HG03521 (cell line): ENCODE results near the gene RIMS1.
A peak's percentile ranks its signal among the peaks of the same experiment; 100 is the strongest.

ENCODE experiments used
- ATAC-seq: cut with Tn5 transposase; IDR thresholded peaks from one replicate; pipeline ENCODE4 v1.9.1; 2021; ENCODE audit warnings: mild to moderate bottlenecking, moderate library complexity; ENCODE audit not compliant: unreplicated experiment

RIMS1 gene

GRCh38 chr6:72080260-72080941 is 194.1 kb downstream of the RIMS1 start:
- no peak for ATAC-seq

DNA sequence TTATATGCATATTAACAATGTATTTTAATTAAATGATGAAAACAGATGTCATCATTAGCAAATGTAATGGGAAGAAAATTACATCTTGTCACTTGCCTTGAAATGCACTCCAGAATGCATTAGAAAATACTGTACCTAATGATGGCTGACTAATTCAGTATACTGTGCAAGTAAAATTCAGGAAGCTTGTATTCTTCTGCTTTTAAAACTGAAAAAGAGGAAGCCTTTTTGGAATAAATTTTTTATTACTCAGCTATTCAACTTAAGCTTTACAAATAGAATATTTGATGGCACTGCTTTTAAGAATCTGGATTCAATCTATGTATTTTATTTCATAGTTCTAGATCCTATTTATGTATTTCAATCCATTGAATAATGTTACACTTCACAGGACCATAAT is 195.5 kb downstream of the RIMS1 start:
- ATAC-seq = no peak

- no peak for ATAC-seq
These were observed 197.6 kb downstream of the RIMS1 start for GRCh38 chr6:72083976-72084375.

DNA sequence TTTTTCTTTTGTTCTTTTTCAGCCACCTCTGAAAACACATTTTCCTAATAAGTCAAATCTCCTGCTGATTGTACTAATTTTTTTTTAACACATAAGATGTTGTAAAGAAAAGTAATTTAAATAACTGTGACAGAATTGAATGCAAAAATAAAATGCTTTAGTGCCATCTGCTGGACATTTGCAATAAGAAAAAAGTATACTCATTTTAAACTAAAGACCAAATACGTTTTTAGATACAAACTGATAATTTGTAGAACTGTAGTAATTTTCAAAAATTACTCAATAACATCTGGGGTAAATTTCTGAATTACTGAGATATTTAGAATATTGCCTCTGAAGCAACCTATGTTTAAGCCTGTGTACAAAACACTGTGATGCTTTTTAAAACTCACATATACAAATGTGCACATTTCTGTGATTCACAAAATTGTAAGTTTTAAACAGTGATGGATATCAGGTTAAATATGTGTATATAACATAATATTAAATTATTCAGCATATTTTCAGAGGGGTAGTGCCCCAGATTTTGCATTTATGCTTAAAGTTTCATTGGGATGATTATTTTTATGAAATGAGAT is 198.7 kb downstream of the RIMS1 start:
- ATAC-seq = no peak

DNA sequence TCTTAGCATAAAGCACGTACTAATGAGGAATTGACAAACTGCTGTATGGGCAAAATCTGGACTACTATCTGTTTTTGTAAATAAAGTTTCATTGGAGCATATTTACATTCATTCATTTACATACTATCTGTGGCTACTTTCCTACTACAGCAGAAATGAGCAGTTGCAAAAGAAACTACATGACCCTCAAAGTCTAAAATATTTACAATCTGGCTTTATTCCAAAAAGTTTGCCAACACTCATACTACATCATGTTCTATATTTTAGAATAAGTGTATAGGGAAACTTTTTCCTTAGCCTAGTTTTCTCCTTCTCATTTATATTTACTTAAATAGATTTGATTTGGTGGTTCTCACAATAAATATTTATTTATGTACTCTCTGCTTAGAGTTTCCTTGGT is 208.2 kb downstream of the RIMS1 start:
- no peak for ATAC-seq

DNA sequence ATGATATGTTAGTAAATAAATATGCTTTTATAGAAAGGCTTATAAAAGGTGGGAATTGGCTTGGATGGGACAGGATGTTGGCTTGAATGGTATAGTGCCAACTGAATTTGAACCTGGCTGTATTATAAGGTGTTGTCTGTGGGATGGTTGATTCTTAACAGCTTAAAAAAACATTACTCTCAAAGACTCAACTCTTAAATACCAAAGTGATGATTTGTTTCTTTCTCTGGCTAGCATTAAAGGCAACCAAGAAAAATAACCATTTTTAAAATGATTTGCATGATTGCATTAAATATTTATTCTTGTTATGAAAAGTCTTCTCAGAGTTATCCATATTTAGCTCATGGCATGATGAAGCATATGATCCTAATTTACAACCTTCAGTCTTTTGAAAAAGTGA is 216.2 kb downstream of the RIMS1 start:
- ATAC-seq = no peak

GRCh38 chr6:72111611-72112010 is 225.3 kb downstream of the RIMS1 start:
- ATAC-seq = no peak

DNA sequence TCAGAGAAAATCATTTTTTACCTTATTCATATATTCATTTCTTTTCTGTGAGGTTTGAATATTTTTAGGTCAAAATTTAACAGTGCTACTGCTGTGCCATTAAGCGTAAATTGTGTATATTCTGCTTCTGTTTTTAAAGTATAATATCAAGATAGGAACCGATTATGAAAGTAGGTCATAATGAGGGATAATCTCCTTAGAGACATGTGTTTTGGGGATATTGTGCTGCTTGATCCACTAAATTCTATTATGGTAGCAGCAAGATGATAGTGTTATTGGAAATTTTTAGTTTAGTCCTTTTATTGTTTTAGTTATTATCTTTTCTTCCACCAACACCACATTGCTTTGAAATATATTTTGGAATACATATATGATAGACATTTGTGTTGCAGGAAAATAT is 244.0 kb downstream of the RIMS1 start:
- ATAC-seq = no peak

DNA sequence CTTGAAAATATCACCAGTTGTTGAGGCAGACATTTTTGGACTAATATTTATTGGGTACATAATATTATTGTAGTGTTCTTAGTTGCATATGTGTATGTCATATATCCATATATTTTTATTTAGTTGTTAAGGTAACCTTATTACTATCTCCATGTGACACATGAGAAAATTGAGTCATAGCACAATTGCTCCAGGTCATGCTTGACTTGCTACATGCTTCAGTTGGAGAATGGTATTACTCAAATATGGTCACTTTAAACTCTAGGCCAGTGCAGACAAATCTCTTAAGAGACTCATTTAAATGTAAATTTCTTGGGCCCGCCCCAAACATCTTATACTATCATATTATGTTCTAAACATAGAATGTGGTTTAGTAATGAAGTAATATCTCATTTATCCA is 246.1 kb downstream of the RIMS1 start:
- no peak for ATAC-seq

DNA sequence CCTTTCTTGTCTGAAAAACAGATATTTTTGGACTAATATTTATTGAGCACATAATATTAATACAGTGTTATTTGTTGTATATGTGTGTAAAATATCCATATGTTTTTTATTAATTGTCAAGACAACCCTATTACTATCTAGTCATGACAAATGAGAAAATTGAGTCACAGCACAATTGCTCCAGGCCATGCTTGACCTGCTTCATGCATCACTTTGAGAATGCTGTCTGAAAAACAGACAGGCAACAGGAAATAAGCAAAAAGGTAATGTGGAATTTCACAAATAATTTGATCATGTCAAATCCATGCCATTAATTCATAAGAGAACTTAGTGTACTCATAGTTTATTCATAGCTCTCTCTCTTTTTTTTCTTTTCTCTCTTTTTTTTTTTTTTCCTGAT is 246.5 kb downstream of the RIMS1 start:
- no peak for ATAC-seq

DNA sequence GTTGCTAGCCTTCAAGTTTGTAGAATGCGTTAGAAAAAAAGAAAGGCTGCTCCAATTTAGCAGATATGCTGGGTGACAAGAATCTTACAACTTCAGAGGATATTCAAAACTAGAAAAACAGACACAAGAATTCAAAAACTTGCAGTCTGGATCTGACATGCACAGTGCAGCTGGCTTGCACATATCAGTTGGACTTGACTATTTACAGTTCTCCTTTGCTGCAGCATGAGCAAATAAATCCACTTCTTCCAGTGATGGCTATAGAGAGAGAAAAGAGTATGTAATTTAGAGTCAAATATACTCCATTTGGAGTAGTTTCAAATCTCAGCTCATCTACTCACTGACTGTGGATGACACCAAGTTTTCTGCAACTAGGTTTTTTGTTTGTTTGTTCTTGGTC is 247.0 kb downstream of the RIMS1 start:
- no peak for ATAC-seq

- no peak for ATAC-seq
These were observed 254.4 kb downstream of the RIMS1 start for GRCh38 chr6:72140795-72141194.

- ATAC-seq = no peak
These were observed 263.4 kb downstream of the RIMS1 start for GRCh38 chr6:72149715-72150114.

DNA sequence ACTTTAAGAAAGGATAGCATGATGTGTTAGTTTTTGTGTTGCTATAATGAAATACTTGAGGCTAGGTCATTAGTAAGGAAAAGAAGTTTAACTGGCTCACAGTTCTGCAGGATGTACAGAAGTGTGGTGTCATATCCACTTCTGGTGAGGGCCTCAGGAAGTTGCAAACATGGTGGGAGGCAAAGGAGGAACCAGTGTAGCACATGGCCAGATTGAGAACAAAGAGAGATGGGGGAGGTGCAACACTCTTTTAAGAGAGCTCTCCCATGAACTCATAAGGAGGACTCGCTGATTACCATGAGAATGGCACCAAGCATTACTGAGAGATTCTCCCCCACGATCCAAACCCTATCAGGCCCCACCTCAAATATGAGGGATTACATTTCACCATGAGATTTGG is 265.4 kb downstream of the RIMS1 start:
- ATAC-seq = no peak

DNA sequence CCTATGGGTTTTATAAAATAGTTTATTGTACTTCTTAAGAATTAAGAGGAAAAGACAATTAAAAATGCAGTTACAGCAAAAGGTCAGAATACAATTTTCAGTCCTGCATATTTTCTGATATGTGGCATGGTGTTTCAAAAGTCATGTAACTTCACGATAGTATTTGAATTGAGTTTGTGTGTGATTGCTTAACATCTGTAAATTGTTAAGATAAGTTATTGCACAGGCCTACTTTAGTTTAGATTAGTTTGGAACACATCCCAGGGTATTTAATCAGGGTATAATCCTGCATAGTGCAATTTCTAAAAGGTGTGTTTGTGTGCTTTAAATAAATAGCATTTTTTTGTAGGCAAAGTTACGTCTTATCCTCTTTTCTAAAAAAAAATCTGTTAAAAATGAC is 289.6 kb downstream of the RIMS1 start:
- no peak for ATAC-seq

DNA sequence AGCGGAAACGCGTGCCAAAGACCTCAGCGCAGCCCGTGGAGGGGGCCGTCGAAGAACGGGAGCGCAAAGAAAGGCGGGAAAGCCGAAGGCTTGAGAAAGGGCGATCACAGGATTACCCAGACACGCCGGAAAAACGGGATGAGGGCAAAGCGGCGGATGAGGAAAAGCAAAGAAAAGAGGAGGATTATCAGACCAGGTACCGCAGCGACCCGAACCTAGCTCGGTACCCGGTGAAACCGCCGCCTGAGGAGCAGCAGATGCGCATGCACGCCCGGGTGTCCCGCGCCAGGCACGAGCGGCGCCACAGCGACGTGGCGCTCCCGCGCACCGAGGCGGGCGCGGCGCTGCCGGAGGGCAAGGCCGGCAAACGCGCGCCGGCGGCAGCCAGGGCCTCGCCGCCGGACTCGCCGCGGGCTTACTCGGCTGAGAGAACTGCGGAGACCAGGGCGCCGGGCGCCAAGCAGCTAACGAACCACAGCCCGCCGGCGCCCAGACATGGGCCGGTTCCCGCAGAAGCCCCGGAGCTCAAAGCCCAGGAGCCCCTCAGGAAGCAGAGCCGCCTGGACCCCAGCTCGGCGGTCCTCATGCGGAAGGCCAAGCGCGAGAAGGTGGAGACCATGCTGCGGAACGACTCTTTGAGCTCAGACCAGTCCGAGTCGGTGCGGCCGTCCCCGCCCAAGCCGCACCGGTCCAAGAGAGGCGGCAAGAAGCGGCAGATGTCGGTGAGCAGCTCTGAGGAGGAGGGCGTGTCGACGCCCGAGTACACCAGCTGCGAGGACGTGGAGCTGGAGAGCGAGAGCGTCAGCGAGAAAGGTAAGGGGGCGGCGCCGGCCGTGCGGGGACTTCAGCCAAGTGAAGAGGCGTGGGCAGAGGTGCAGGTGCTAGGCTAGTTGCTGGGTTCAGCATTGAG is 296.2 kb downstream of the RIMS1 start:
- peak; percentile 88 for ATAC-seq

- no peak for ATAC-seq
These were observed 317.6 kb downstream of the RIMS1 start for GRCh38 chr6:72203983-72204382.

- no peak for ATAC-seq
These were observed 319.1 kb downstream of the RIMS1 start for GRCh38 chr6:72205500-72205899.

DNA sequence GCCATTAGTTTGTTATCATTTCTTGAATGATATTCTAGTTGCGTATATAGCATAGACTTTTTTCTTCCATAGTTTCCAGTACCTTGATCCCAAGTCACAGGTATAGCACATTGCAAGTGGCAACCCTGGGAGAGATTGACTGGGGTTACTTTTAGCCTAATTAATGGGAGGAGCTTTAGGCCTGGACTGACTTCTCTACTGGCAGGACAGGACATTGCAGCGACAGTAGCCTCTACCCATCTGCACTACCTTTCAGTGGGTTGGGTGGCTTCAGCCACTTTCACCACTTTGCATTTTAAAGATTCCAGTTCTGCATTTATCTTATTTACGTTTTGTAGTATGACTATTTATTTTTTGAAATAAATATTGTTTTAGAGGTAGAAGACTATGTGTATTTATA is 320.3 kb downstream of the RIMS1 start:
- no peak for ATAC-seq

- ATAC-seq = no peak
These were observed 326.3 kb downstream of the RIMS1 start for GRCh38 chr6:72212686-72213085.

- ATAC-seq = no peak
These were observed 327.3 kb downstream of the RIMS1 start for GRCh38 chr6:72213654-72214053.
